HG03025 (cell line): Measurements from ENCODE around the gene USP35.
"Not testable (repeated sequence)": the region's sequence is repeated elsewhere in the genome, so short reads cannot be mapped to it uniquely, and the experiment has no call there.

Source experiments
- ATAC-seq: cut with Tn5 transposase; IDR thresholded peaks from one replicate; pipeline ENCODE4 v1.9.1; 2021; ENCODE audit warnings: mild to moderate bottlenecking, moderate library complexity; ENCODE audit not compliant: unreplicated experiment, low FRiP score

Gene USP35

GRCh38 chr11:78213526-78214330 is 25.0 kb downstream of the USP35 start:
- no peak for ATAC-seq

GRCh38 chr11:78214331-78215194 is 25.8 kb downstream of the USP35 start:
- ATAC-seq = no peak

- no peak for ATAC-seq
Measured at GRCh38 chr11:78216021-78216420, 27.3 kb downstream of the USP35 start.

GRCh38 chr11:78216571-78217287 is 28.0 kb downstream of the USP35 start:
- no peak for ATAC-seq

- no peak for ATAC-seq
Measured at GRCh38 chr11:78217650-78218541, 29.2 kb downstream of the USP35 start.

- ATAC-seq = no peak
Measured at GRCh38 chr11:78218707-78219492, 30.2 kb downstream of the USP35 start.

- ATAC-seq = no peak
Measured at GRCh38 chr11:78219493-78220217, 30.9 kb downstream of the USP35 start.

GRCh38 chr11:78220218-78221157 is 31.8 kb downstream of the USP35 start:
- ATAC-seq = no peak

GRCh38 chr11:78221396-78222315 is 32.9 kb downstream of the USP35 start:
- ATAC-seq = no peak

GRCh38 chr11:78222726-78223125 is 34.0 kb downstream of the USP35 start:
- not testable (repeated sequence) for ATAC-seq

- peak; percentile 70 for ATAC-seq
Measured at GRCh38 chr11:78223320-78223954, 34.7 kb downstream of the USP35 start.

GRCh38 chr11:78224506-78224905 is 35.8 kb downstream of the USP35 start:
- ATAC-seq = no peak

GRCh38 chr11:78224906-78225420 is 36.2 kb downstream of the USP35 start:
- ATAC-seq = no peak

- ATAC-seq = no peak
Measured at GRCh38 chr11:78226684-78227680, 38.3 kb downstream of the USP35 start.

- ATAC-seq = no peak
Measured at GRCh38 chr11:78227921-78228320, 39.2 kb downstream of the USP35 start.
